HG03103 (cell line): ENCODE results near the gene APCDD1L.

Experiments
- ATAC-seq: cut with Tn5 transposase; IDR thresholded peaks from one replicate; pipeline ENCODE4 v1.9.1; 2021; ENCODE audit warnings: low read depth; ENCODE audit not compliant: unreplicated experiment

Gene APCDD1L

DNA sequence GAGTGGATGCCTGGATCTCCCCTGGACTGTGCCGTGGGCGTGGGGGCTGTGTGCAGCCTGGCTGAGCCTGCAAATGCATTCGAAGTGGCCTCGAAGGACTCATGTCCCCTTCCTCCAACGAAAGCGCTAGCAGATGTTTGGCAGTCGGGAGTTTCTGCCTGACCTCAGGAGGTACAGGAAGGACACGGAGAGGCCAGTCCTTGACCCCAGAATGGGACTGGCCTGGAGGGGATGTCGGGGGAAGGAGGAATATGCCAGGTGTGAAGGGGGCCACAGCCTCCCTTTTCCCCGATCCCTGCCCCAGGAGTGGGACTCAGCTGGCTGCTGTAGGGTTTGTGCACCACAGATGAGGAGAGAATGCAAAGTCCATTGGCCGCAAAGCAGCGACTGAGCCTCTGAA, 45.6 kb downstream of the APCDD1L start:
- ATAC-seq, result no peak

DNA sequence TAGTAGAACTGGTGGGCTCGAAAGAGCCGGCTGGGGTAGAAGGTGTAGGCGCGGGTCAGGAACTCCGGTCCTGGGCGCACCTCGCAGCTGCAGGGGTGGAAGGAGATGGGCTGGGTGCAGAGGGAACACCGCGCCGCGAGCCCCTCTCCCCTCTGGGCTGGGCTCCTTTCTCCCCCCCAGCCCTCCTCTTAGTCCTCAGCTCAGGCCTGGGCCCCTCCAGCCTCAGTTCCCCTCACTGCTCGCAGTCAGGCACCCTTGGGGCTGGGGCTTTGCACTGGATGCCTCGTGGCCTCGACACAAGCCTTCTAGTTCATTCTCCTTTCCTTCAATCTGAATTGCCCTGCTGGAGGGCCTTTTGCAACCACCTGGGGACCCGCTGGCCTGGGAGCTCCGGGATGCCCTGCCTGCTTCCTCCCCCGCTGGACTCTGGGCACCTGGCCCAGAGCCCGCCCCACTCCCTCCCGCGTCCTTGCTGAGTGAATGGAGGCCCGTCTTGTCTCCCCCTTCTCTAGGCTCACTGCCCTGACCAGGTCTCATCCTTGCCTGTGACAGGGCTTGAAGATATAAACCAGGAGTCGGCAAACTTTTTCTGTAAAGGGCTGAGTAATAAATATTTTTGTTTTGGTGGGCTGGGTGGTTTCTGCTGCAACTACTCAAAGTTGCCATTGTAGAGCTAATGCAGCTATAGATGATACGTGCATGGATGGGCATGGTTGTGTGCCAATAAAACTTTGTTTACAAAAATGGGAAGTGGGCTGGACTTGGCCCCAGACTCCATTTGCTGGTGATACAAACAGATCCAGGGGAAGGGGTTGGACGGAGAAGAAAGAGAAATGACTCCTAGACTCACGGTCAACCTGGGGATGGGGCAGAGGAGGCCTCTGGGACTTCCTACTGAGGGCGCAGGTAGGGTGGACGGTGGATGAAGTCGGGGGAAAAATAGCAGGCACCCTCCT, 47.3 kb downstream of the APCDD1L start:
- no peak for ATAC-seq

DNA sequence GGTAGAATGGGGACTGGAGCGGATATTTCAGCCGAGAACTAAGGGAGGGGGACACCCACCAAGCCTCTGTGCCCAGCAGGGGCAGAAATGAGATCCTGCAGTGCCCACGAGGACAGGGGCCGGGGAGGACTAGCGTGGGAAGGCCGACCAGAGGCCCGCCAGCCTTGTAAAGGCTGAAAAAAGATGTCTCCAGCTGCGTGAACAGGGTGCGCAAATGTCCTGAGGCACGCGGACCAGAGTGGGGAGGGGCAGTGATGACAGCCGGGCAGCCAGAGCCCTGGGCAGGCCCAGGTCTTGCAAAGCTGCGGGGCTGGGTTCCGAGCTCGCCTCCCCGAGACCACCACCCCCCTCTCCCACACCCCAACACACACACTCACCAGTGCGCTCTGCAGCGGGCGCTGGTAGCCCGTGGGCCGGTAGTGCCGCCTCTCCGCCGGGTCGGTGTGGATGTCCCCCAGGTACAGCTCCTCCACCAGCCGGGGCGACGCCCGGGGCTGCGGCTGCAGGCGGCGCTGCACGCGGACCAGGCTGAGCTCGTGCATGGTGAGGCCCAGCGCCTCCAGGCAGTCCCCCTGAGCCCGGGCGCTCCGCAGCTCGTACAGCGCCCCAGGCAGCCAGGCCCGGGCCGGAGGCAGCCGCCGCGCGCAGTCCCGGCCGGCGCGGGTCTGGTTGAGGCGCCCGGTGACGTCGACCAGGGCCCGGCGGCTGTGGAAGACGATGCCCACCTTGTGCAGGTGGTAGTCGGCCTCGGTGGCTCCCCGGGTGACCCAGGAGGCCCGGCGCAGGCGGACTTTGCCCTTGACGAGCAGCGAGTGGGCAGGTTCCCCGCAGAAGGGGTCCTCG, 48.2 kb downstream of the APCDD1L start:
- no peak for ATAC-seq

DNA sequence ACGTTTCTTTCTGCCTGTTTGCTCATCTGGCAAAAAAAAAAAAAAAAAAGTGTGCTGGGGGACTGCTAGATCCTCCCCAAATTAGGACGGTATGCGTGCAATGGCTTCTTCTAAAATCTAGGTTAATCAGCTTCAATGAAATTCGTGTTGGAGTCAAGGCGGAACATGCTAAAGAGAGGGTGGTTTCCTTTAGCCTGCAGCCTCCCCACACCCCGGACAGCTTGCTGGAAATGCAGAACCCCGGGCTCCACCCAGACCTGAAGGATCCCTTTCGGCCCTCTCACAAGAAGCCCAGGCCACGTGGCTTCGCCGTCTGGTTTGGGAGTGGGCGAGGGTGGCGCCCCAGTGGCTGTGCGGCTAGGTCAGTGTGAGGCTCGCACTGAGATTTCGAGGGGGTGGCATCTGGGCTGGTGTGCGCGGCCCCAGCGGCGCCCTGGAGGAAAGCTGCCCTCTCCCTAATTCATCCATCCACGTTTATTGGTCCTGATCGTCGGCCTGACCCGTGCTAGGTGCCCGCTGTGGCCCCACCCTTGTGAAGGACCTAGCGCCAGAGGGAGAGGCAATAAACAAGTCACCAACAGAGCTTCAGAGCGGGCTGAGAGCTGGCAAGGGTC, 49.0 kb downstream of the APCDD1L start:
- no peak for ATAC-seq

DNA sequence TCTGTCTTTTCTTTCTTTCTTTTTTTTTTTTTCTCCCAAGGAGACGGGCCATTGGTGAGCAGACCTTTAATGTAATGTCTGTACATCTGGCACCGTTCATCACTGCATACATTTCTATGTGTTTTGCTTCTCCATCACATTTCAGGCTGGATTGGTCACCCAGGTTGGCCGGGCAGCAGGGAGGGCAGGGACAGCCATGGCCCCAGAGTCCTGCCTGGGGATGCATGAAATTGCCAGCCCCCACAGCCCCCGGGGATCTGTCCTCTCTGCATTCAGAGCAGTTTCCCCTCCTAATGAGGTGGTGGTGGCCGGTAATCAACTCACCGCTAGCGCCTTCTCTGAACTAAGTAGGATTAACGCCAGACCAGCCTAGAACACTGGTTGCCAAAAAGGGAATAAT, 50.4 kb downstream of the APCDD1L start:
- ATAC-seq, result no peak

DNA sequence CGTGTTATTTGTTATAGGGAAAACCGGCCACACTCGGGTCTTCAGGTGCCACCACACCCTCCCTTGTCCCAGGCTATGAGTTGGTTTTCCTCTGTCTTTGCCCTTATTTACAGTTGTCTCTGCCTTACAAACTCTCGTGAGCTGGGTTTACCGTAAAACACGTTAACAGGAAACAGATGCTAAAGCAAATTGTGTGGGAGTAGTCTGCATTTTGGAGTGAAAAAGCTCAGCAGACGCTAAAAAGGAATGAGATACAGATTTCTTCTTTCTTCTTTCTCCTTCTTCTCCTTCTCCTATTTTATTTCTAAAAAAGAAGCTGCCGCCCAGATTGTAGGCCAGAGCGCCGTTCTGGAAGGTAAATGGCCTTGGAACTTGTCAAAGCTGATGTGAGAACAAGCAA, 51.9 kb downstream of the APCDD1L start:
- ATAC-seq, result no peak

DNA sequence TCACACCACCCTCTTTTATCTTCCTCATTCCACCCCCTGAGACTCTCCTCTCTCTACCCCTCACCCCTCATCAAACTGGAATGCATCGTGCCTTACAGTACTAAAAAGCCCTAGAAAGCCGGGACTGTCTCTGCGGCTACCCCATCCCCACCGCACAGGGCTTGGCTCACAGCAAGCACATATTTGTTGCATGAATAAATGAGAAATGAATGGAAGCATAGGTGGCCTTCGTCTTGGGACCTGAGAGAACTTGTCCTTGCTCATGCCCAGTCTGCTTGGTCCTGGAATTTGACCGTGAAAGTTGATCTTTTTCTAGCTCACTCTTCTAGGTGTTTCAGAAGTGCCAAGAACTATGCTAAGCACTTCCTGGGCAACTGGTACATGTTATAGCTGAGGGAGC, 53.3 kb downstream of the APCDD1L start:
- no peak for ATAC-seq

DNA sequence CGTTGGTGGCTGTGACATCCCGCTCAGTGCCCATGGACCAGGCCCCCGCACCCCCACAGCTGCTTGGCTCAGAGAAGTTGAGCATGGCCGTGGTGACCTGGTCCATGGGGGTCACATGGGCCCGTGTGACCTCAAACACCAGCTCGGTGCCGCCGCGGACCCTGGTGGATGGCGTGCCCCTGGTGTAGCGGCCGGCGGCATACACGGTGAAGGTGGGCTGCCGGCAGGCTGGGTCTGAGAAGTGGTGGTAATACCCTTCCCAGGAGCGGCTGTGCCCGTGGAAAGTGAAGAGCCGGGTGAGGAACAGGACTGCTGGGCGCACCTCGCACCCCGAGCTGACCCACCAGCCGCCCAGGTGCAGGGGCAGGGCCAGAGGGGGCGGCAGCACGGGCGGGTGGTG, 54.1 kb downstream of the APCDD1L start:
- no peak for ATAC-seq

DNA sequence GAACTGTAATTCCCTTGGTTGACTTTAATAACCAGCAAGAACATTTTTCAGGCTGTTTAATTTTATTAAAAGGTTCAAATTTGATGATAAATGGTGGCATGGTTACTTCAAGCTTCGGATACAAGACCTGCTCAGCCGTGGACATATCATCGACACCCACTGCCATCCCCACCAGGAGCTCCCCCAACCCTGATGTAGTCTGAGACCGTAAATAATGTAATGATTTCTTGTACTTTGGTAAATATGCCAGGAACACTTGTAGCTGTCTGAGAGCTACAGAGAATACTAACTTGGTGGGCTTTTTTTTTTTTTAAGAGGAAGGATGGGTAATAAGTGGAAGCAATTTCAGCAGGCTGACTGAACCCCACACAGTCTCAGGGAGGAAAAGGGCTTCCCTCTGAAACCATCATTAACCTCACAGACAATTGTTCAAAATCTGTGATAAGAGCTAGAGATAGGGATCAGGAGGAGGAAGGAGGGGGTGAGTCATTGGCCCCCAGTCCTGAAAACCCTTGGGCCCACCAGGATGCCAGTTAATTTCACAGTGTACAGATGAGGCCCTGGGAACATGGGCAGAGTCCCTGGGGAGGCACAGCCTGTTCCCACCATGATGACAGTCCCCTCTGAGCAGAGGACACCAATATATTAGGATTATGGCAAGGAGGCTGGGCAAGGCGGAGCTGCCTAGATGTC, 56.0 kb downstream of the APCDD1L start:
- ATAC-seq, result peak; percentile 19

DNA sequence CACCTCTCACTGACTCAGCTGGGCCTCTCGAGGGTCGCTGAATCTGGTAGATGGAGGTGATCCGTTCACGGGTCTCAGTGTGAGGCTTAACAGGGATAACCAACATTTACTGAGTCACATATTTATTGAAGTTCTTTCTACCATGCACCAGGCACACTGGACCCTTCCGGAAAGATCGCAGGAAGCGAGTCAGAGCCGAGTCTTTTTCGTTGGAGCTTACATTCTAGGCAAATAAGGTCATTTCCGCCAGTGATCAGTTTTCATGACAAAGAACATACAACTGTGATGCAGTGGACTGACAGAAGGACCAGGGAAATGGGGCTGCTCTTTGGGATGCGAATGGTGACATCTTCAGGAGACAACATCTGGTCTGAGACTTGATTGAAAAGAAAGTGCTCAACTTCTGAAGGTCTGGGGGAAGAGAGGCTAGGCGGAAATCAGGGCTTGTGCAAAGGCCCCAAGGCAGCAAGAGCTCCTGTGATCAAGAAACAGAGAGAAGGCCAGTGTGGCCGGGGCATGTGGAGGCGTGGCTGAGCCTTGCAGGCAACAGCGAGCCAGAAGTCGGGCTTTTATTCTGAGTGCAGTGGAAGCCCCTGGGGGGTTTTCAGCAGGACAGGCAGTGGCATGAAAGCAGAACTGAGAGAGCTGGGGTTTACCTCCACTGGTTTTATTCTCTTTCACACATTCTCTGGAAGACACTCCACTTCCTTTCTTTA, 56.7 kb downstream of the APCDD1L start:
- ATAC-seq, result peak; percentile 89

DNA sequence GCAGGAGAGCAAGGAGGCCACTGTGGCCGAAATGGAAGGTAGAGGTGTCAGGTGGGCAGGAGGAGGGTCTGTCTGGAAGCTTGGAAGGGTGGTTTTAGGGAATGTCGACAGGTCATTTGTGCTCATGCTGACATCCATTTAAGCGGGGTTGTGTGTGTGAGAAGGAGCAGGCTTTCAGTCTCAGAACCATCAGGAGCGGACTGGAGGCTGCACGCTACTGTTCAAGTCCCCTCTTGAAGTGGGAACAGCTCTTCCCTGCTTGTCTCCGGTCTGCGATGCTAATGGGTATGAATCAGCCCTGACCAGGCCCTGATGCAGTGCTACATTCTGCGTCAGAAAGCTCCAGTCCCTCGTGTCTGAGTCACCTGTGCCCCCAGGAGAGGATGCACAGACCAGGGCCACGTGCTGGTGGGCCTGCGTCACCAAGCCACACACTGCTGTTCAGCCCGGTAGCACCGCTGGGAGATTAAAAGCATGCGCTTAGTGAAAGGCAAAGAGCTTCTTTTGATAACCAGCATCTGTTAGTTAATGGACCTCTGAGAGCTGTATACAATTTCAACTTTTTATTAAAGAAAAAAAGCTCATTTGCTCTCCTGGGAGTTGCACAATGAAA, 58.0 kb downstream of the APCDD1L start:
- ATAC-seq, result no peak

DNA sequence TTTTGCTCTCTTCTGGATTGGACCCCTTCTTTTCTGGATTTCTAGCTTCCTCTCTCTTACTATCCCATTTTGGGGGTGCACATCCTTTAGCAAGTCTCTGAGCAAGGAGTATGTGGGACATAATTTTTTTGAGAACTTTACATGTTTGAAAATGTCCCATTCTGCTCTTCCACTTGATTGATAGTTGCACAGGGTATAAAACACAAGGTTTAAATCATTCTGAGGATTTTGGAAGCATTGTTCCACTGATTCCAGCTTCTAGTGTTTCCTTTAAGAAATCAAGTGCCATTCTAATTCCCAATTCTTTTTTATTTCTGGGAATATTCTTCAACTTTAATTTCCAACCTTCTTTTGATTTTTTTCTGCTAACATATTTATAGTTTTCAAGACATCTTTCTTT, 60.7 kb downstream of the APCDD1L start:
- no peak for ATAC-seq

DNA sequence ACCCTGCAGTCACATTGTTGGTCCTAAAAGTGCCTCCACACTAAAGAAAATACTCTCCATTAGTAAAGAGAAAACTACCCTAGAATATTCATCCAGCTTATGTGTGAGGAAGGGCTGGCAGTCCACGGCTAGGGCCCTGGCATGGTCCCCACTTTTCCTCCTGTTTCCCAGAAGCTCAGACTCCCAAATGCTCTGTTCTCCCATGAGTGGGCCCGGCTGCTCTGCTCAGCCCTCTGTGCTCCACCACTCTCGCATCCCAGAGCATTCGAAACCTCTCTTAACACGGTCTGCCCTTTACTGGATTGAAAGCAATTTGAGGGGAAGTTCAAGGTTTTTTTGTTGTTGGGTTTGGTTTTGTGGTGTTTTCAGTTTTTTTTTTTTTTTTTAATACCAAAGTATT, 61.8 kb downstream of the APCDD1L start:
- no peak for ATAC-seq

DNA sequence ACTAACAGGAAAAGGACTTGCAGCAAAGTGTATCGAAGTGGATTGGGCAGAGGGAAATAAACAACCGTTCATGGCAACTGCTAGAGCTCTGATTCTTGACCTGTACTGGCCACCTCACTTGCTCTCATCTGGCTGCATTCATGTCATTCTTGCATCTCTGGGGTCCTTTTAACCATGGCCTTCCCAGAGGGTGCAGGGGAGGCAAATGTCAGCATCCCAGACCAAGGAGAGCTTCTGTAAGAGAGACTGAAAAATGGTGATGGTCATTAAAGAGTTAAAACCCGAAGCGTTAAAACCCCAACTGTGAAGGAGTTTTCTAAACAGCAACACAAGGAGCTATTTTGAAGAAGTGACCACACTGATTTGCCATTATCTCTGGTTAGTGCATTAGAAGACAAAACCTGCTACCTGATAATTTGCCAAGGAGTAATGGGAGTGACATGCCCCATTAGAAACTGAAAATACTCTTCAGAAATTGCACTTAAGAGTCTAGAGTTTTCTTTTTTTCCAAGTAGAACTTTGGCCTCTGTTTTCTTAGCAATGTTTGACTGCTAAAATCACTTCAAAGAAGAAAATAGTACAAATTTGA, 62.4 kb downstream of the APCDD1L start:
- ATAC-seq, result no peak

DNA sequence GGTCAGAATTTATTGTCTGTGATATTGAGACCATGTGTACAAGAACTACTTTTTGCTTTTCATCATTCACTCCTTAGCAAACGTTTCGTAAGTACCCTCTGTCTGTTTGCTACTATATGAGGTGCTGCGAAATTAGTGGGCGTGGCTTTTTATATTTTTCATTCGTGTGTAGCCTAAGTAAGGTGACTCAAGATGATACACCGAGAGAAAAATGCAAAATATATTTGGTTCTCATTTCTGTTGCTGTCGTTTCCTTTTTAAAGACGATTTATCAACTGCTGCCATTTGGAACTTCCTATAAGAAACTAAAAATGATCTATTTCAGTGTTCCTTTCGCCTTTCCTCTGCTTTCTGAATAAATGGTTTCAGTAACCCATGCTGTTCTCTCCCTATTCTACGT, 64.9 kb downstream of the APCDD1L start:
- no peak for ATAC-seq

DNA sequence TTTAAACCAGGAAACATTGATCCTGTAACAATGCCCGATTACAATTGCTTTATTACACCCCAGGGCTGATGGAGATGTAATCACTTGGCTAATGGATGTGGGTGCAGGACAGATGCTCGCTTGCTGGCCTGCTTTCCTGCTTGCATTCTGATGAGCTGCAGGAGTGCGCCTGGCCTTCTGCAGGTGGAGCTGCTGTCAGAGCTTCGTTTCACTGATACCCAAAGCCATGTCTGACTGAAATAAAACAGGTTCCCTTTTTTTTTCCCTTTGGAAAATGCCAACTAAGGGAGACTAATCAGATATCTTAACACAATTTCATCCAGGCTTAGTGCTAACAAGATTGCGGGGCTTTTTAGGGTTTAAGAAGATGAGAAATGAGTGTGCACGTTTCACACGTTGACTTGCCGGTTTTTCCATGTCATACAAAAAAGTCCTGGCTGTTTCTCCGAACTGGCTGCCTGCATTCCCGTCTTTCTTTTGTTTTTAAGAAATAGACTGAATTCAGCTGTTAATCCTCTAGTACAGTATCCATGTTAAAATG, 65.4 kb downstream of the APCDD1L start:
- ATAC-seq, result no peak

DNA sequence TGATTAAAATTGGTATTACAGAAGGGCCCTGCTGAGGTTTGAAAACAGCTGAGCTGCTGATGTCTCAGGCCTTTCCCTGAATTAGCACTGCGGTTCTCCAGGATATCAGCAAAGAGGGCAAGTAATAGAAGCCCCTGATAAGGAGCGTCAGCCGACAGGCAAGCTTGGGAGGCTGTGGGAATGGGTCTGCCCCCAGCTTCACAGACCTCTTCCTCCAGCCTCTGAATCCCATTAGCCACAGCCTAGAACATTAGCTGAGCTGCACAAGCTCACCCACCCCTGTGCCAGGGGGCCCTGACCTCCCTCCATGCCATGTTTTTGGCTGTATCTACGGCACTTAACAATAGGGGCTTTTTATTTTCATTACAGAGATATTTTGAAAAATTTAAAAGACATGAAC, 66.2 kb downstream of the APCDD1L start:
- ATAC-seq, result no peak

DNA sequence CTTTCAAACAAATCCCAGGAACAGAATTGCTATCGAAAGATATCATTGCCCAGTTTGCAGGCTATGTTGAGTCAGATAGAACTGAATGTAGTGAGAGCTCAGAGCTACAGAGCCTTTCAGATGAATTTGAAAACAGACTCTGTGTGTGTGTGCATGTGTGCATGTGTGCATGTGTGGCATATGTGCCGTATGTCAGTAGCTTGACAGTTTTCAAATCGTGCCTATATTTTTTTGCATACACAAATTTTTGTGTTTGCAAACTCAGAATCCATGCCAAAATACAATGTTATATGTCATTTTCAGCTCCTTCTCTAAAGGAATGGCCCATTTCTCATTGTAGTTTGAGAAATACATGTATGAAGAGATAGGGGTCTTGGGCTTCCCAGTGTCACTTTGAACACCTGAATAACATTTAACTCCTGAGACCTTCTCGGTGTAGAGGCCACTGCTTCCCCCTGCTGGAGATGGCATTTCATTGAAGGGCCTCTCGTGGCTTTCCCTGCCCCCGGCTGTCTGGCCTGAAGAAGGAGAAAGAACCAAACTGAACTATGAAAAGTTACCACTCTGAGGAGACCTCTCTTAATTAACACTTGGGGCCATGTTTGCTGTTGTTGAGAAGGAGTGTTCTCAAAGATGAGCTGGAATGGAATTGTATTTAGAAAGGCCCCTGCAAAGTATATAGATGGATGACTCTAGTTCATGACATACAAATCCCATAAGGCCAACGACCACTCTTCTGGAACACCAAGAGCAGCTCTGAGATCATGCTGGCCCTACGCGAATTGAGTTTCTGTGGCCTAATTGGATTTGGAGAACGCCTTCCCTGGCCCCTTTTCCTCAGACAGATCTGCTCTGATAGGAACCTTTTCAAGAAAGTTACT, 67.4 kb downstream of the APCDD1L start:
- ATAC-seq, result no peak
